GM19193 (cell line): Measurements from ENCODE around the gene P2RY10.

Source experiments
- POLR2A ChIP-seq: IDR thresholded peaks from 4 replicates; pipeline ENCODE4 v1.6.1; 2011; ENCODE audit not compliant: insufficient read depth, insufficient read length; ENCODE audit errors: extremely low read depth

The P2RY10 gene

GRCh38 chrX:78979789-78980464 lies 34.7 kb downstream of the P2RY10 start:
- TF ChIP-seq POLR2A, result no peak

GRCh38 chrX:78989349-78989748 lies 44.2 kb downstream of the P2RY10 start:
- TF ChIP-seq POLR2A, result no peak

DNA sequence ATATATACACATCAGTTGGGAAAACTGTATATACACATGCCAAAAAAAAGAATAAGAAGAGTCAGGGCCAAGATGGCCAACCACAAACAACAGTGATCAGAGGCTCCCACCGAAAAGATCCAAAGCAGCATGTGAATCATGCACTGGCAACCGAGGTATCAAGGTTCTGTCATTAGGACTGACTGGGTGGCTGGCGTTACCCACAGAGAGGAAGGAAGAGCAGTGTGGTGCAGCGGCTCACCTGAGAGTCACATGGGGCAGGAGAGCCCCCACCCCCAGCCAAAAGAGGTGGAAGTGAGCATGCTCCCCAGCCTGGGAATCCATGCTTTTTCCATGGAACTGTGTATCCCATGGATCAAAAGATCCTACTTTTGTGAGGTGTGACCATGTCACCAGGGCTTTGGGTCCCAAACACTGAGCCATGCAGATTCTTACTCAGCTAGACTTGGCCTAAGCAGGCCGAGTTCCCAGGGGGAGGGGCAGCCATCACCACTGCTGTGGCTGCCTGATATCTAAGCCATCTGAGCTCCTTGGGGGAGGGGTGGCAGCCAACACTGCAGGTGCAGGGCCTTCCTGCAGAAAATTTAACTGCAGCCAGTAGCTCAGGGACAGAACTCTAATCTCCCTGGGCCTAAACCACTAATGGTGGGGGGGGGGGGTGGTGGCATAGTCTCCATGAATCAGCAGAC lies 52.8 kb downstream of the P2RY10 start:
- no peak for TF ChIP-seq POLR2A
